ENCODE data around the gene NME3. TPM values are rescaled to one million over a fixed set of nuclear protein-coding genes. Genes with fewer than 3 reads are reported as not detected.

Gene NME3
- total and polyA plus RNA-seq, 2 donors (not counting 3 experiments of a cell fraction or from before 2014, with no cell fraction given): 38.2 to 74.4 TPM

DNA sequence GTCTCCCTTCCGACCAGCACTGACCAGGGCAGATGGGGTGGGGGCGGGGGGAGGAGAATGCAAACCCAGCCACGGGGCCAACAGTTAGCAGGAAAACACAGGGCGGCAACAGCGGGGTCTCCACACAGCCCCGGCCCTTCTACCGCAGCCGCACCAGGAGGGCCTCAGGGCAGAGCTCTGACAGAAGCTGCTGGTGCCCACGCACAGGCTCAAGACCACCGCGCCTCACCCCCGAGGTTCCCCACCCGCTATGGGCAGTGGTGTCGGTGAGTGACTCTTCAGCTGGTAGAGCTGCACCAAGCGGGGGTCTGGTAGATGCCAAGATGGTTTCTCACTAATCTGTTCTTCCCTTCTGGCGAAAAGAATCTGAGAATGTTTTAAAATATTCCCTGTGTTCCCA is 39.2 kb upstream of the NME3 start:
- Histone ChIP-seq H3K9me3 (replicated peaks; ENCODE audit: control insufficient read depth, insufficient read depth, low read length) (no peaks in the 10 kb centered on the region), H3K27ac (ENCODE audit: insufficient read depth, low read depth, low read length) (no peak overlapping the region), H3K4me2 (ENCODE audit: insufficient read depth, low read length) (no peak overlapping the region), H3K9me1 (replicated peaks; ENCODE audit: control insufficient read depth, extremely low read depth, insufficient read depth, low read length) (no peaks in the 10 kb centered on the region), H3K4me1 (ENCODE audit: control insufficient read depth, extremely low read depth, insufficient read depth, low read length) (no peaks in the 10 kb centered on the region), H3K27me3 (ENCODE audit: control insufficient read depth in 2 of 2, insufficient read depth in 2 of 2, low read length in 2 of 2) (no peaks in the 10 kb centered on the region), H4K20me1 (replicated peaks; ENCODE audit: control insufficient read depth, extremely low read depth, insufficient read depth, low read length) (no peaks in the 10 kb centered on the region), H3K9ac (replicated peaks; ENCODE audit: extremely low read depth, insufficient read depth, low read length) (no peak overlapping the region), H3K79me2 (ENCODE audit: control insufficient read depth, insufficient read depth, low read length) (no peaks in the 10 kb centered on the region), H3K36me3 (ENCODE audit: control insufficient read depth in 2 of 2, extremely low read depth in 1 of 2, insufficient read depth in 2 of 2, low read length in 2 of 2) (peaks cover 0 to 26% of the 10 kb centered on the region in 2 experiments), H2AFZ (ENCODE audit: low read depth, low read length) (no peak overlapping the region), H3K4me3 (replicated peaks in 1 of 3; ENCODE audit: insufficient read depth in 1 of 3, low read depth in 1 of 3, low read length in 3 of 3) (no peak overlapping the region)
- FAIRE-seq (no peak), DNase-seq (ENCODE audit: low read depth, low spot score) (no peak)
- TF ChIP-seq, protein P1, sequence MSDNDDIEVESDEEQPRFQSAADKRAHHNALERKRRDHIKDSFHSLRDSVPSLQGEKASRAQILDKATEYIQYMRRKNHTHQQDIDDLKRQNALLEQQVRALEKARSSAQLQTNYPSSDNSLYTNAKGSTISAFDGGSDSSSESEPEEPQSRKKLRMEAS (IDR thresholded peaks at IDR 0.05; ENCODE audit: insufficient read depth, insufficient read length): no peak
- TF ChIP-seq GATA2 (IDR thresholded peaks at IDR 0.05; ENCODE audit: insufficient read depth, insufficient read length, low read depth, low read length): no peak
- TF ChIP-seq POLR2AphosphoS5 (IDR thresholded peaks at IDR 0.05; ENCODE audit: insufficient read depth, low read depth, low read length): no peak
- TF ChIP-seq JUN (IDR thresholded peaks at IDR 0.05; ENCODE audit: borderline replicate concordance, insufficient read depth, insufficient read length, low read depth): no peak
- TF ChIP-seq, protein P2, sequence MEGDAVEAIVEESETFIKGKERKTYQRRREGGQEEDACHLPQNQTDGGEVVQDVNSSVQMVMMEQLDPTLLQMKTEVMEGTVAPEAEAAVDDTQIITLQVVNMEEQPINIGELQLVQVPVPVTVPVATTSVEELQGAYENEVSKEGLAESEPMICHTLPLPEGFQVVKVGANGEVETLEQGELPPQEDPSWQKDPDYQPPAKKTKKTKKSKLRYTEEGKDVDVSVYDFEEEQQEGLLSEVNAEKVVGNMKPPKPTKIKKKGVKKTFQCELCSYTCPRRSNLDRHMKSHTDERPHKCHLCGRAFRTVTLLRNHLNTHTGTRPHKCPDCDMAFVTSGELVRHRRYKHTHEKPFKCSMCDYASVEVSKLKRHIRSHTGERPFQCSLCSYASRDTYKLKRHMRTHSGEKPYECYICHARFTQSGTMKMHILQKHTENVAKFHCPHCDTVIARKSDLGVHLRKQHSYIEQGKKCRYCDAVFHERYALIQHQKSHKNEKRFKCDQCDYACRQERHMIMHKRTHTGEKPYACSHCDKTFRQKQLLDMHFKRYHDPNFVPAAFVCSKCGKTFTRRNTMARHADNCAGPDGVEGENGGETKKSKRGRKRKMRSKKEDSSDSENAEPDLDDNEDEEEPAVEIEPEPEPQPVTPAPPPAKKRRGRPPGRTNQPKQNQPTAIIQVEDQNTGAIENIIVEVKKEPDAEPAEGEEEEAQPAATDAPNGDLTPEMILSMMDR (IDR thresholded peaks at IDR 0.05; ENCODE audit: extremely low read depth in 1 of 2, insufficient read depth in 1 of 2, low read depth in 1 of 2, low read length in 2 of 2): no peak
- TF ChIP-seq POLR2A (IDR thresholded peaks at IDR 0.05; ENCODE audit: low read depth, low read length): no peak
- no peak for TF ChIP-seq MYC (IDR thresholded peaks at IDR 0.05; ENCODE audit: low read depth, low read length)
- no peak for TF ChIP-seq FOS (IDR thresholded peaks at IDR 0.05; ENCODE audit: borderline replicate concordance, insufficient read depth, low read length)
- no peak for TF ChIP-seq EZH2 (IDR thresholded peaks at IDR 0.05; ENCODE audit: borderline replicate concordance, low read depth, low read length, severe bottlenecking)
- CTCF ChIA-PET: no interaction called here
- intact Hi-C loops (cut with micrococcal nuclease): no loop called here
- POLR2A ChIA-PET: no interaction called here
- BruUV-seq (replicated peaks): no TSS peak
- dilution Hi-C loops (cut with MboI; ENCODE audit: extremely low pct_ligation_motif_present, low sequenced_read_pairs): no loop called here

Data from endothelial cell of umbilical vein (primary cell).